H9 (cell line): ENCODE results near the gene DUSP28. TPM values are rescaled to one million over a fixed set of nuclear protein-coding genes. Genes with fewer than 3 reads are reported as not detected.

Experiments
- DNase-seq: peaks from one replicate; pipeline ENCODE4 v3.0.0-alpha.2; 2017
- H2AFZ ChIP-seq: one replicate; pipeline ENCODE4 v1.6.1; 2013; ENCODE audit warnings: mild to moderate bottlenecking, low read length, control low read depth, moderate library complexity
- H2AK5ac ChIP-seq: 2 replicates; pipeline ENCODE4 v1.6.1; 2013; ENCODE audit warnings: low read length, control low read depth, mixed read lengths; ENCODE audit not compliant: insufficient read length
- H2BK120ac ChIP-seq: one replicate; pipeline ENCODE4 v1.6.1; 2013; ENCODE audit warnings: low read depth, mild to moderate bottlenecking, low read length, control low read depth, inconsistent platforms; ENCODE audit not compliant: poor library complexity, severe bottlenecking
- H2BK12ac ChIP-seq: 2 replicates; pipeline ENCODE4 v1.6.1; 2013; ENCODE audit warnings: low read length, control low read depth, mixed read lengths, low read depth; ENCODE audit not compliant: insufficient read length
- H2BK15ac ChIP-seq: 2 replicates; pipeline ENCODE4 v1.6.1; 2013; ENCODE audit warnings: low read depth, low read length, control low read depth
- H2BK20ac ChIP-seq: one replicate; pipeline ENCODE4 v1.6.1; 2013; ENCODE audit warnings: low read depth, mild to moderate bottlenecking, low read length, control low read depth, inconsistent platforms; ENCODE audit not compliant: poor library complexity, severe bottlenecking
- H2BK5ac ChIP-seq: 2 replicates; pipeline ENCODE4 v1.6.1; 2013; ENCODE audit warnings: low read length, control low read depth, mixed read lengths; ENCODE audit not compliant: insufficient read length
- H3K14ac ChIP-seq: 2 replicates; pipeline ENCODE4 v1.6.1; 2013; ENCODE audit warnings: low read length, control low read depth; ENCODE audit not compliant: insufficient read depth
- H3K18ac ChIP-seq: 2 replicates; pipeline ENCODE4 v1.6.1; 2013; ENCODE audit warnings: low read depth, mild to moderate bottlenecking, mixed read lengths, low read length, control low read depth; ENCODE audit not compliant: insufficient read length
- H3K23ac ChIP-seq: 2 replicates; pipeline ENCODE4 v1.6.1; 2013; ENCODE audit warnings: low read length, control low read depth, mixed read lengths, low read depth; ENCODE audit not compliant: insufficient read length
- H3K23me2 ChIP-seq: 2 replicates; pipeline ENCODE4 v1.6.1; 2013; ENCODE audit warnings: low read depth, mild to moderate bottlenecking, mixed read lengths, low read length, control low read depth; ENCODE audit not compliant: insufficient read length, poor library complexity, severe bottlenecking
- H3K27ac ChIP-seq: 2 replicates; pipeline ENCODE4 v1.5.1; 2013; ENCODE audit warnings: low read length, control low read depth, mixed read lengths, low read depth; ENCODE audit not compliant: insufficient read length
- H3K27me3 ChIP-seq: 2 replicates; pipeline ENCODE4 v1.6.1; 2013; ENCODE audit warnings: low read length, control low read depth, inconsistent platforms; ENCODE audit not compliant: insufficient read depth
- H3K4ac ChIP-seq: 2 replicates; pipeline ENCODE4 v1.6.1; 2013; ENCODE audit warnings: low read depth, mild to moderate bottlenecking, control low read depth, inconsistent platforms, low read length, moderate library complexity
- H3K4me1 ChIP-seq: 2 replicates; pipeline ENCODE4 v1.6.1; 2013; ENCODE audit warnings: low read length, control low read depth, inconsistent platforms; ENCODE audit not compliant: insufficient read depth
- H3K4me2 ChIP-seq: 2 replicates; pipeline ENCODE4 v1.6.1; 2013; ENCODE audit warnings: low read length, control low read depth, mixed read lengths; ENCODE audit not compliant: insufficient read length, insufficient read depth
- H3K56ac ChIP-seq: 2 replicates; pipeline ENCODE4 v1.6.1; 2013; ENCODE audit warnings: low read depth, mild to moderate bottlenecking, mixed read lengths, low read length, control low read depth; ENCODE audit not compliant: insufficient read length
- H3K79me1 ChIP-seq: 2 replicates; pipeline ENCODE4 v1.6.1; 2013; ENCODE audit warnings: low read depth, mild to moderate bottlenecking, moderate library complexity, low read length, control low read depth, inconsistent platforms; ENCODE audit not compliant: insufficient read depth, poor library complexity, severe bottlenecking
- H3K79me2 ChIP-seq: 2 replicates; pipeline ENCODE4 v1.6.1; 2013; ENCODE audit warnings: low read length, control low read depth, inconsistent platforms; ENCODE audit not compliant: insufficient read depth
- H3K9ac ChIP-seq: 2 replicates; pipeline ENCODE4 v1.6.1; 2013; ENCODE audit warnings: low read length, control low read depth, mixed read lengths; ENCODE audit not compliant: insufficient read length; ENCODE audit errors: extremely low read depth
- H3K9me3 ChIP-seq: one replicate; pipeline ENCODE4 v1.6.1; 2013; ENCODE audit warnings: low read depth, low read length, inconsistent platforms; ENCODE audit not compliant: control insufficient read depth
- H3T11ph ChIP-seq: one replicate; pipeline ENCODE4 v1.6.1; 2013; ENCODE audit warnings: mild to moderate bottlenecking, low read length, control low read depth, inconsistent platforms
- H4K20me1 ChIP-seq: one replicate; pipeline ENCODE4 v1.6.1; 2013; ENCODE audit not compliant: control insufficient read depth, insufficient read length, insufficient read depth
- H4K5ac ChIP-seq: 2 replicates; pipeline ENCODE4 v1.6.1; 2013; ENCODE audit warnings: low read depth, mild to moderate bottlenecking, mixed read lengths, low read length, control low read depth; ENCODE audit not compliant: insufficient read length
- H4K8ac ChIP-seq: replicated peaks from 2 replicates; pipeline ENCODE4 v1.6.1; 2013; ENCODE audit warnings: low read length, control low read depth, mixed read lengths, low read depth; ENCODE audit not compliant: insufficient read length
- H4K91ac ChIP-seq: 2 replicates; pipeline ENCODE4 v1.6.1; 2013; ENCODE audit warnings: low read depth, mild to moderate bottlenecking, moderate library complexity, mixed read lengths, low read length, control low read depth; ENCODE audit not compliant: insufficient read length
- H3K27ac Mint-ChIP-seq, 3 experiments: 2 replicates in 2 of 3; 3 replicates in 1 of 3; pipeline ENCODE4 v1.8.0; 2020 to 2021; ENCODE audit warnings: mixed read lengths in 3 of 3, mild to moderate bottlenecking in 1 of 3, moderate library complexity in 1 of 3
- H3K27me3 Mint-ChIP-seq: 2 replicates; pipeline ENCODE4 v1.8.0; 2021; ENCODE audit warnings: low read depth, mild to moderate bottlenecking, moderate library complexity, mixed read lengths
- H3K36me3 Mint-ChIP-seq, 3 experiments: 2 replicates in 2 of 3; 3 replicates in 1 of 3; pipeline ENCODE4 v1.8.0; 2020 to 2021; ENCODE audit warnings: low read depth in 3 of 3, mixed read lengths in 3 of 3; ENCODE audit not compliant: insufficient read depth in 1 of 3
- H3K4me1 Mint-ChIP-seq, 2 experiments: 2 replicates each; pipeline ENCODE4 v1.8.0; 2020; ENCODE audit warnings: mixed read lengths in 2 of 2
- H3K4me3 Mint-ChIP-seq, 2 experiments: 2 replicates in 1 of 2; 3 replicates in 1 of 2; pipeline ENCODE4 v1.8.0; 2020 to 2021; ENCODE audit warnings: mild to moderate bottlenecking in 2 of 2, mixed read lengths in 2 of 2, moderate library complexity in 1 of 2
- H3K9me3 Mint-ChIP-seq, 2 experiments: 2 replicates in 1 of 2; 3 replicates in 1 of 2; pipeline ENCODE4 v1.8.0; 2020; ENCODE audit warnings: mild to moderate bottlenecking in 2 of 2, mixed read lengths in 2 of 2, moderate library complexity in 1 of 2
- CTCF ChIP-seq: fragments of 200-600 bp; sonication (generic); conservative IDR thresholded peaks from 3 replicates; pipeline ENCODE4 v1.8.0; 2021; ENCODE audit warnings: antibody characterized with exemption, mild to moderate bottlenecking
- WGBS: extraction: QIAGEN DNeasy Blood & Tissue Kit; methylation state at CpG from one replicate; pipeline ENCODE4 v1.1.7; 2013; ENCODE audit warnings: missing lambda C conversion rate, low lambda C conversion rate, mixed read lengths; ENCODE audit not compliant: insufficient read length; ENCODE audit errors: extremely low coverage; 5-methylcytosine and 5-hydroxymethylcytosine counted together
- total RNA-seq: library from RNA; stranded (reverse); gene quantifications from 2 replicates; pipeline ENCODE4 v1.2.1, GENCODE V29; 2021

DUSP28 gene
- total RNA-seq, 1 experiment from 2014 or later, result 1.6 TPM

GRCh38 chr2:240588006-240588655 is 28.0 kb downstream of the DUSP28 start:
- H3K79me1 ChIP-seq, result peaks cover 5% of the 10 kb centered on the region
- no peak overlapping the region for H4K8ac ChIP-seq
- peaks cover 12 to 30% (median 13%) of the 10 kb centered on the region in 3 experiments for H3K36me3 Mint-ChIP-seq
- no peak overlapping the region for H2BK12ac ChIP-seq
- no peak overlapping the region for H3K18ac ChIP-seq
- peaks cover 23 to 27% of the 10 kb centered on the region in 2 experiments for H3K4me1 Mint-ChIP-seq
- no peaks in the 10 kb centered on the region; the same call in 1 of the 2 replicates for H3K27me3 Mint-ChIP-seq
- H3K4me2 ChIP-seq, result peak overlapping the region; percentile 91
- peaks cover 13% of the 10 kb centered on the region for H3K79me2 ChIP-seq
- H2AK5ac ChIP-seq, result no peak overlapping the region
- no peak overlapping the region for H2BK15ac ChIP-seq
- H3K9me3 Mint-ChIP-seq, result peaks cover 0 to 2% of the 10 kb centered on the region in 2 experiments; a peak in 1 of 5 replicates
- no peak for TF ChIP-seq CTCF
- H2BK5ac ChIP-seq, result no peak overlapping the region
- peak overlapping the region; percentile 95 to 97 for H3K4me3 Mint-ChIP-seq
- H3K27ac Mint-ChIP-seq, result 0 out of 7 replicates have a peak overlapping the region, but pooled peaks of 1 of the 3 experiments have one; percentile 6
- no peaks in the 10 kb centered on the region for H4K20me1 ChIP-seq
- peaks cover 14% of the 10 kb centered on the region for H3K23me2 ChIP-seq
- H3K23ac ChIP-seq, result no peak overlapping the region
- H3T11ph ChIP-seq, result no peak overlapping the region
- WGBS, result no CpG with 5 or more reads among the region's 10 CpGs
- no peak for DNase-seq
- H3K56ac ChIP-seq, result no peak overlapping the region
- no peak overlapping the region for H3K4ac ChIP-seq
- no peaks in the 10 kb centered on the region for H3K27me3 ChIP-seq
- no peak overlapping the region for H3K14ac ChIP-seq
- peaks cover 12% of the 10 kb centered on the region for H3K4me1 ChIP-seq
- no peaks in the 10 kb centered on the region for H3K9me3 ChIP-seq
- H4K91ac ChIP-seq, result no peak overlapping the region
- no peak overlapping the region for H4K5ac ChIP-seq
- no peak overlapping the region for H3K9ac ChIP-seq
- H2BK20ac ChIP-seq, result no peak overlapping the region
- no peak overlapping the region for H2AFZ ChIP-seq
- H2BK120ac ChIP-seq, result no peak overlapping the region
- no peak overlapping the region for H3K27ac ChIP-seq
